GM18499 (cell line): ENCODE results near the gene RNPEP.
"Not testable (repeated sequence)": the region's sequence is repeated elsewhere in the genome, so short reads cannot be mapped to it uniquely, and the experiment has no call there.

Experiments
- ATAC-seq: cut with Tn5 transposase; IDR thresholded peaks from one replicate; pipeline ENCODE4 v1.9.1; 2021; ENCODE audit warnings: moderate number of reproducible peaks; ENCODE audit not compliant: insufficient read depth, unreplicated experiment

RNPEP gene

DNA sequence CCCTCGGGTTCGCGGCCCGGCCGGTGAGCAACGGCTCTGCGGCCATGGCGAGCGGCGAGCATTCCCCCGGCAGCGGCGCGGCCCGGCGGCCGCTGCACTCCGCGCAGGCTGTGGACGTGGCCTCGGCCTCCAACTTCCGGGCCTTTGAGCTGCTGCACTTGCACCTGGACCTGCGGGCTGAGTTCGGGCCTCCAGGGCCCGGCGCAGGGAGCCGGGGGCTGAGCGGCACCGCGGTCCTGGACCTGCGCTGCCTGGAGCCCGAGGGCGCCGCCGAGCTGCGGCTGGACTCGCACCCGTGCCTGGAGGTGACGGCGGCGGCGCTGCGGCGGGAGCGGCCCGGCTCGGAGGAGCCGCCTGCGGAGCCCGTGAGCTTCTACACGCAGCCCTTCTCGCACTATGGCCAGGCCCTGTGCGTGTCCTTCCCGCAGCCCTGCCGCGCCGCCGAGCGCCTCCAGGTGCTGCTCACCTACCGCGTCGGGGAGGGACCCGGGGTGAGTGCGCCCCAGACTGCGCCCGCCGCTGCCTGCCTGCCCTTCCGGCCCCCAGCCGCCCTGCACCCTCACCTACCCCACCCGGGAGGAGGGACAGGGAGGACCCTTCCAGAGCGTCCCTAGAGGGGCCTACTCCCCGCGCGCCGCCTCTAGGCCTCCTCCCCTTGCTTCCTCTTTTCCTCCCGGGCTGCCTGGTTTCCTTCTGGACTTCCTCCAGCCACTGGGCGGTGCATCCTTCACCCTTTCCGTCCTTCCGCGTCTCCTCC, at the start of gene RNPEP:
Gene RNPEP (plus strand): TSS at position 26 of the 757 bp plus-strand sequence. CDS start 19 bp downstream, at position 45.
- no peak for ATAC-seq

GRCh38 chr1:201933840-201934430, 48.5 kb upstream of the RNPEP start:
- no peak for ATAC-seq

- ATAC-seq: no peak
Observed at GRCh38 chr1:201937624-201938213, 44.7 kb upstream of the RNPEP start.

- no peak for ATAC-seq
Observed at GRCh38 chr1:201938440-201939035, 43.9 kb upstream of the RNPEP start.

- ATAC-seq: no peak
Observed at GRCh38 chr1:201939148-201939547, 43.3 kb upstream of the RNPEP start.

- ATAC-seq: no peak
Observed at GRCh38 chr1:201939574-201939973, 42.9 kb upstream of the RNPEP start.

- not testable (repeated sequence) for ATAC-seq
Observed at GRCh38 chr1:201940316-201940715, 42.1 kb upstream of the RNPEP start.

GRCh38 chr1:201941420-201942128, 40.9 kb upstream of the RNPEP start:
- ATAC-seq: no peak

DNA sequence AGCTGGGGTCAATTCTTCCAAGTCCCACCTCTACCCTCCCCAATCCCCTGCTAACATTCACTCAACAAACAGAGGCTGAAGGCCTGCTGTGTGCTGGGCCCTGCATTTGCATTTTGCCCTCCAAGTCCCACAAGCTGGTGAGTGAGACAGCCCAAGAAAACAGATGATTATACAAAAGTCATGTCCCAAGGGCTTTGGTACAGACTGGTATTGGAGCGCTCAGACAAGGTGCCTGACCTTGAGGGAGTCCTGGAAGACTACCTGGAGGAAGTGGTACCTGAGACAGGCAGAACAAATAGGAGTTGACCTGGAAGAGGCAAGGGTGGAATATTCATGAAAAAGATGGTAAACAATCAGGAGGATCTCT, 40.3 kb upstream of the RNPEP start:
- ATAC-seq: no peak

DNA sequence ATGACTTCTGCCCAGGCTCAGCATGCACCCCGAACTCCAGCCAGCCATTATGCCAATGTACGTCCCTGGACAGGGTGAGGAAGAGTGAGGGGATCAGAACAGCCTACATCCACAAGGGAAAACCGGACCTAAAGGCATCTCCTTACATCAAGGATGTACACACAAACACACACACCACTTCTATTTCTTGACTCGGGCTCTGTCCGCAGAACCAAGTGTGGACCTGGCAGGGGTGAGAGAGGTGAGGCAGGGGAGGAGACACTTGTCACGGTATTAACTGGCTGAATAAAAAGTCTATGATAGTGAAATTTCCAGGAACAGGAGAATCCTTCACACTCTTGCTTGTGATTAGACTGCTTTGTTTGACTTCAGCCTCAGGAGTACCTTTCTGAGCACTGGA, 38.4 kb upstream of the RNPEP start:
- no peak for ATAC-seq

GRCh38 chr1:201944639-201945038, 37.8 kb upstream of the RNPEP start:
- no peak for ATAC-seq

- no peak for ATAC-seq
Observed at GRCh38 chr1:201945157-201945556, 37.3 kb upstream of the RNPEP start.

GRCh38 chr1:201945863-201946223, 36.6 kb upstream of the RNPEP start:
- ATAC-seq: no peak

- no peak for ATAC-seq
Observed at GRCh38 chr1:201946224-201946908, 36.1 kb upstream of the RNPEP start, which contains the start of gene LMOD1. LMOD1 (minus strand) TSS chr1:201946548; CDS start chr1:201946340, 208 bp downstream.

GRCh38 chr1:201947697-201948008, 34.8 kb upstream of the RNPEP start:
- no peak for ATAC-seq

DNA sequence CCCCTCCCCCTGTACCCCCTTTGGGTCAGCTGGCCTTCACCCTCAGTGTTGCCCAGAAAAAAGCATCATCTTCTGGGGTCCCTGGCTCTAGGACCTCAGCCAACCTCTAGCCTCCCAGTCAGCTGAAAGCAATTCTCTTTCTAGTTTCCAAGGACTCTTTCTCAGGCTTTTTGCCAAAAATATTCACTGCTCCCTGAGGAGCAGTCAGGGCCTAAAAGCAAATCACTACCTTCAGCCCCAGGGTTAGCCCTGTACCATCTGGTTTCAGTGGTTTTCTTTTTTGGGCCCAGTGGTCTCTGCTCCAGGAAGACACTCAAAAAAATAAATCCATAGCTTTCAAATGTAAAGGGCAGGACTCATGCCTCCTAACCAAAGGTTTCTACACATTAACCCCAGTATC, 33.0 kb upstream of the RNPEP start:
- no peak for ATAC-seq

DNA sequence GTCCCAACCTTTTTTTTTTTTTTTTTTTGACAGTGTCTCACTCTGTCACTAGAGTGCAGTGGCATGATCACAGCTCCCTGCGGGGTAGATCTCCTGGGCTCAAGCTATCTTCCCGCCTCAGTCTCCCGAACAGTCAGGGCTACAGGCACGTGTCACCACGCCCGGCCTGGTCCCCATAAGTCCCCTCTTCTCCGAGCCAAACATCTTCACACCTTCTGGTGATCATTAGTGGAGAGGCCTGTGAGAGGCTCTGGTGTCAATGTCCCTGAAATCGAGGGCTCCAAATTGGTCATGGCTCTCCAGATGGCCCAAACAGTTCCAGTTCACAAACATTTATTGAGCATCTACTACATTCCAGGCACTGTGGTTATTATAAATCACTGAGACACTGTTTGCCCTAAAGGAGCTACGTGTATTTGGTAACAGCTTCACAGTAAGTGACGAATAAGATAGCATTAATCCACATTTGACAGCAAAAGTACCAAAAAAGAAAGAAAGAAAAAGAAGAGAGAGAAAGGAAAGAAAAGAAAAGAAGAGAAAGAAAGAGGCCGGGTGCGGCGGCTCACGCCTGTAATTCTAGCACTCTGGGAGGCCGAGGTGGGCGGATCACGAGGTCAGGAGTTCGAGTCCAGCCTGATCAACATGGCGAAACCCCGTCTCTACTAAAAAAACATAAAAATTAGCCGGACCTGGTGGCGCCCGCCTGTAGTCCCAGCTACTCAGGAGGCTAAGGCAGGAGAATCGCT, 28.0 kb upstream of the RNPEP start:
- ATAC-seq: no peak

DNA sequence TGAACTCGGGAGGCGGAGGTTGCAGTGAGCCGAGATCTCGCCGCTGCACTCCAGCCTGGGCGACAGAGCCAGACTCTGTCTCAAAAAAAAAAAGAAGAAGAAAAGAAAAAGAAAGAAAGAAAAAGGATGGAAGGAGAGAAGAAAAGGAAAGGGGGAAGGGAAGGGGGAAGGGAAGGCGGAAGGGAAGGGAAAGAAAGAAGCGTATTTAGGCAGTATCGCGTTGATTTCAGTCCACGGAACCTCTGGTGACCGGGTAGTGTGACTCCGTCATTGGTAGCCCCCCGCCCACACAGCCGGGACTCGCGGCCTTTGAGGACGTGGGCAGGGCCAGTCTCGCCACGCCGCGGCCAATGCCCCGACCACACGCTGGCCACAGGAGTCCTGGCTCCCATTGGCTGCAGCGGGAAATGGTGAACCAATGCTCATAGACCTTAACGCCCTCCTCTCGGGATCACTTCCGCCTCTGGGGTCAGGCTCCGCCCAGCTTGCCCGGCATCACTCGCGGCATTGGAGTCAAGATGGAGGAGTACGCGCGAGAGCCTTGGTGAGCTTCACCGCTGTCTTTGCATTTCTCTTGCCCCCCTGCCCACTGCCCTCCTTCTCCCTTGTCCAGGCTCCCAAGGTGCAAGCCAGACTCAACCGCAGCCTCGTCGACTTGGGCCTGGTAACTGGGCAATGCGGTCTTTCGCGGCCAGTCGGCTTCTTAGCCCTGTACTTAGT, 27.3 kb upstream of the RNPEP start, which contains the start of gene TIMM17A:
Gene TIMM17A (plus strand): TSS at position 495 of the 720 bp plus-strand sequence. CDS start 24 bp downstream, at position 519.
- peak; percentile 98 for ATAC-seq

DNA sequence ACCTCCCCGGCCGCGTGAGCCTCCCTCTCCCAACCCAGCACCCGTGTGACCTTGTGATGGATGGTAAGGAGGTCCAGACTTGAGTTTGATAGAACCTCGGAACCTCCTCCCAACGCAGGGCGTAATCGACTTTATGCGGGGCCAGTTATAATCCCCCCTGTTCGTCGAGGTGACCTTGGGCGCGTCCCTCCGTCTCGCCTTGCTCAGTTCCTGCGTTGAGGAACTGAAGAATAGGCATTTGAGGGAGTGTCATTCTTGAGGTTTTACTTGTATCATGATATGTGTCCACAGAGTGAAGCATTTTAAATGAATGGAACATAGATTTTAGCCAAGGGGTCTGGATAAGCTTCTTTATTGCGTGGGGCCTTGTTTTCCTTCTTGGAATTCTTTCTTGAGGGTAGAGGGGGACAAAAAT, 26.7 kb upstream of the RNPEP start:
- no peak for ATAC-seq
